Vagina (tissue), 2 donors: ENCODE data around the gene SCMH1.

Source experiments
- CTCF ChIP-seq, 3 experiments: fragments of 450-650 bp in 2 of 3; fragments of 200-600 bp in 1 of 3; sonication (generic) in 1 of 3; IDR thresholded peaks; one replicate each; pipeline ENCODE4 v1.5.1; 2017 to 2019; ENCODE audit warnings: antibody characterized with exemption in 3 of 3, mild to moderate bottlenecking in 2 of 3, moderate library complexity in 2 of 3
- POLR2AphosphoS5 ChIP-seq, 2 donors: sonication (generic); formaldehyde crosslinking; IDR thresholded peaks; one replicate each; pipeline ENCODE4 v1.9.0; 2017; ENCODE audit warnings: antibody characterized with exemption in 2 of 2, mild to moderate bottlenecking in 2 of 2, low read depth in 1 of 2; ENCODE audit not compliant: insufficient read depth in 1 of 2

- no peak for TF ChIP-seq CTCF (IDR thresholded peaks at IDR 0.05)
- peak in 1 of 2 donors; percentile 88 for TF ChIP-seq POLR2AphosphoS5 (IDR thresholded peaks at IDR 0.05; ENCODE audit: insufficient read depth in 1 of 2, low read depth in 1 of 2)
Observed at GRCh38 chr1:41045740-41046139, 196.4 kb downstream of the SCMH1 start.
